RWPE2 (cell line): ENCODE measurements around the gene AK8.

Experiments used
- ATAC-seq: fragments of 200-7000 bp; cut with Tn5 transposase; 3 replicates; pipeline ENCODE4 v1.9.1; 2021; ENCODE audit warnings: low read depth
- DNase-seq: peaks from one replicate; pipeline ENCODE4 v3.0.0-alpha.2; 2020; ENCODE audit warnings: low spot score
- H3K27ac ChIP-seq: fragments of 450-650 bp; 2 replicates; pipeline ENCODE4 v1.5.1; 2017; ENCODE audit warnings: mild to moderate bottlenecking; ENCODE audit not compliant: poor library complexity, severe bottlenecking
- H3K27me3 ChIP-seq: fragments of 250-450 bp; sonication (Bioruptor Pico); 2 replicates; pipeline ENCODE4 v1.5.1; 2021; ENCODE audit warnings: mild to moderate bottlenecking, moderate library complexity; ENCODE audit not compliant: insufficient read depth, poor library complexity, severe bottlenecking
- H3K36me3 ChIP-seq: fragments of 250-450 bp; sonication (Bioruptor Pico); 2 replicates; pipeline ENCODE4 v1.5.1; 2020; ENCODE audit warnings: low read depth, mild to moderate bottlenecking, moderate library complexity
- H3K4me1 ChIP-seq: fragments of 250-450 bp; sonication (Bioruptor Pico); 2 replicates; pipeline ENCODE4 v1.5.1; 2021; ENCODE audit warnings: mild to moderate bottlenecking, moderate library complexity; ENCODE audit not compliant: insufficient read depth, poor library complexity, severe bottlenecking
- H3K4me3 ChIP-seq: fragments of 250-450 bp; sonication (Bioruptor Pico); 2 replicates; pipeline ENCODE4 v1.5.1; 2021; ENCODE audit warnings: mild to moderate bottlenecking, moderate library complexity; ENCODE audit not compliant: severe bottlenecking
- H3K9me3 ChIP-seq: fragments of 250-450 bp; sonication (Bioruptor Pico); 2 replicates; pipeline ENCODE4 v1.5.1; 2021; ENCODE audit warnings: mild to moderate bottlenecking, moderate library complexity; ENCODE audit not compliant: severe bottlenecking
- TF ChIP-seq, protein P1 (sequence below): fragments of 450-650 bp; IDR thresholded peaks from one replicate; pipeline ENCODE4 v1.5.1; 2017; ENCODE audit warnings: mild to moderate bottlenecking, moderate library complexity; ENCODE audit not compliant: poor library complexity, severe bottlenecking

The AK8 gene

DNA sequence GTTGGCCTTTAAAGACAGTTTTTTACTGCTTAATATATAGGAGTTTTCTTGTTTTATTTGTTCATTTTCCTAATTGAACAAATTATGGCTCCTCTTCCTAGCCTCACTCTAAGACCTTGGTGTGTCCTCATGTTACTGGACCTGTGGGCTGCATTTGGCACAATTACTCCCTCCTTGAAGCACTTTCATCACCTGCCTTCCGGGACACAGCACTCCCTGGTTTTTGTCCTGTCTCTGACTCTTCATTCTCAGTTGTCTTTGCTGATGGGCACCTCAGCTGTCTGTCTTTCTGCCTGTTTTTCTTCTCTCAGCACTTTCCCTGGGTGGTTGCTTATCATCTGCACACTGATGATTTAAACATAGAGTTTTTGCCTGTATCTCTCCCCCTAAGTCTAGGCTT is 194.2 kb downstream of the AK8 start:
- TF ChIP-seq, protein P1, sequence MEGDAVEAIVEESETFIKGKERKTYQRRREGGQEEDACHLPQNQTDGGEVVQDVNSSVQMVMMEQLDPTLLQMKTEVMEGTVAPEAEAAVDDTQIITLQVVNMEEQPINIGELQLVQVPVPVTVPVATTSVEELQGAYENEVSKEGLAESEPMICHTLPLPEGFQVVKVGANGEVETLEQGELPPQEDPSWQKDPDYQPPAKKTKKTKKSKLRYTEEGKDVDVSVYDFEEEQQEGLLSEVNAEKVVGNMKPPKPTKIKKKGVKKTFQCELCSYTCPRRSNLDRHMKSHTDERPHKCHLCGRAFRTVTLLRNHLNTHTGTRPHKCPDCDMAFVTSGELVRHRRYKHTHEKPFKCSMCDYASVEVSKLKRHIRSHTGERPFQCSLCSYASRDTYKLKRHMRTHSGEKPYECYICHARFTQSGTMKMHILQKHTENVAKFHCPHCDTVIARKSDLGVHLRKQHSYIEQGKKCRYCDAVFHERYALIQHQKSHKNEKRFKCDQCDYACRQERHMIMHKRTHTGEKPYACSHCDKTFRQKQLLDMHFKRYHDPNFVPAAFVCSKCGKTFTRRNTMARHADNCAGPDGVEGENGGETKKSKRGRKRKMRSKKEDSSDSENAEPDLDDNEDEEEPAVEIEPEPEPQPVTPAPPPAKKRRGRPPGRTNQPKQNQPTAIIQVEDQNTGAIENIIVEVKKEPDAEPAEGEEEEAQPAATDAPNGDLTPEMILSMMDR = no peak
- H3K4me3 ChIP-seq = no peak overlapping the region
- H3K36me3 ChIP-seq = peaks cover 92% of the 10 kb centered on the region
- H3K27me3 ChIP-seq = no peaks in the 10 kb centered on the region
- no peaks in the 10 kb centered on the region for H3K9me3 ChIP-seq
- H3K27ac ChIP-seq = no peak overlapping the region
- DNase-seq = no peak
- no peaks in the 10 kb centered on the region for H3K4me1 ChIP-seq
- ATAC-seq = no peak

DNA sequence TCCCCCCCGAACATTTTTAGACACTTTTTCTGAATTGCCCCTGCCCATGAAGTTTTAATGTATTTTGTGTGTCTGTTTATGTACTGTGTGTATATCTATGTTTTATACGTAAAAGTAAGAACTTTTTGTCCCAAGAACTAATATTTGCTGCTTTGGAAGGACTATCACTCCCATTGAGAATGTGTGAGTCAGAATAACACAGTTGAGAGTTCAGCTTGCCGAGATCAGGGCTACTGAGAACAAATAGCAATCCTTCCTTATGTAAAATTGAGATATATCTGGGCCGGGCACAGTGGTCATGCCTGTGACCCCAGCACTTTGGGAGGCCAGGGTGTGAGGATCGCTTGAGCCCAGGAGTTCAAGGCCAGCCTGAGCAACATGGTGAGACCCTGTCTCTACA is 196.5 kb downstream of the AK8 start:
- TF ChIP-seq, protein P1 = no peak
- no peaks in the 10 kb centered on the region for H3K9me3 ChIP-seq
- no peak for DNase-seq
- ATAC-seq = no peak
- no peak overlapping the region for H3K27ac ChIP-seq
- H3K4me1 ChIP-seq = no peaks in the 10 kb centered on the region
- H3K27me3 ChIP-seq = no peaks in the 10 kb centered on the region
- H3K36me3 ChIP-seq = peaks cover 94% of the 10 kb centered on the region
- H3K4me3 ChIP-seq = no peak overlapping the region

DNA sequence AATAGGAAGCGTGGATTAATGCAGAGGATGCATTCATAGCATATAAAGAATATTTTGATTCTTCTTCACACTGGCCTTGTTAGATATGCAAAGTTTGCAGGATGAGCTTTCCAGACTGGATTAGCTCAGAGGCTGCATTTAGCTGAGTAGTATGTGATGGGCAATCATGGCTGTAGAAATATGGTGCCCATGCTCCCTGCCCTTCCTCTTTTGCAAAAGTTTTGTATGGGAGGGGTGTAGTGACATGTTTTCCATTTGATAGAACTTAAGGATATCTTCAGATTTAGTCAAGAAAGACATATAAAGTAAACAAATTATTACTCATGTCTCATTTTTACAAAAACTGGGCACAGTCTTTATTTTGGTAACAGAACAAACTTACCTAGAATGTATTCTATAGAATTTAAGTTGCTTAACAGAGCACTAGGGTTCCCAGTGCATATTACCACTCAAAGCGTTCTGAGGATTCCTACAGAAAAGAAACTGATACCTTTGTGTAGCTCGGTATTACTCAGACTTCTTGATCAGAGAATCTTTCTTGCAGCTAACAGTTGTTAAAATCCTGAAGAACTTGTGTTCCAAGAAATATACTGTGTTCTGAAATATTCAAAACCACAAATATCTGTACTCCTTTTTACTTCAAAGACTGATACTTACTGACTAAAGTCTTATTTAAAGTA is 198.0 kb downstream of the AK8 start:
- no peak overlapping the region for H3K4me3 ChIP-seq
- no peak overlapping the region for H3K27ac ChIP-seq
- ATAC-seq = no peak
- no peaks in the 10 kb centered on the region for H3K9me3 ChIP-seq
- DNase-seq = no peak
- H3K4me1 ChIP-seq = no peaks in the 10 kb centered on the region
- H3K27me3 ChIP-seq = no peaks in the 10 kb centered on the region
- peaks cover 81% of the 10 kb centered on the region for H3K36me3 ChIP-seq
- TF ChIP-seq, protein P1 = no peak

DNA sequence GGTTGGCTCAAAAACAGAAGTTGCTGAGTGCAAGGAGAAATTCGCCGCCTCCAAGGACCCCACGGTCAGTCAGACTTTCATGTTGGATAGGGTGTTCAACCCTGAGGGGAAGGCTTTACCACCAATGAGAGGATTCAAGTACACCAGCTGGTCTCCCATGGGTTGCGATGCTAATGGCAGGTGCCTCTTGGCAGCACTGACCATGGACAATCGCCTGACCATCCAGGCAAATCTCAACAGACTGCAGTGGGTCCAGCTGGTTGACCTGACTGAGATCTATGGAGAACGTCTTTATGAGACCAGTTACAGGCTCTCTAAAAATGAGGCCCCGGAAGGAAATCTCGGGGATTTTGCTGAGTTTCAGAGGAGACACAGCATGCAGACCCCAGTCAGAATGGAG is 200.1 kb downstream of the AK8 start:
- ATAC-seq (no peak), DNase-seq (no peak)
- Histone ChIP-seq H3K27ac (no peak overlapping the region), H3K36me3 (peaks cover 70% of the 10 kb centered on the region), H3K9me3 (no peaks in the 10 kb centered on the region), H3K4me3 (no peak overlapping the region), H3K27me3 (no peaks in the 10 kb centered on the region), H3K4me1 (no peaks in the 10 kb centered on the region)
- TF ChIP-seq, protein P1 = no peak
